Hematopoietic multipotent progenitor cell treated with erythropoietin and hydrocortisone succinate and interleukin-3 and kit ligand, for 6 days (in vitro differentiated cells): ENCODE measurements around the gene TMEM123.
"Not testable (repeated sequence)": the region's sequence is repeated elsewhere in the genome, so short reads cannot be mapped to it uniquely, and the experiment has no call there.

Source experiments
- DNase-seq: peaks from one replicate; pipeline ENCODE4 v3.0.0-alpha.2; 2015

TMEM123 gene

DNA sequence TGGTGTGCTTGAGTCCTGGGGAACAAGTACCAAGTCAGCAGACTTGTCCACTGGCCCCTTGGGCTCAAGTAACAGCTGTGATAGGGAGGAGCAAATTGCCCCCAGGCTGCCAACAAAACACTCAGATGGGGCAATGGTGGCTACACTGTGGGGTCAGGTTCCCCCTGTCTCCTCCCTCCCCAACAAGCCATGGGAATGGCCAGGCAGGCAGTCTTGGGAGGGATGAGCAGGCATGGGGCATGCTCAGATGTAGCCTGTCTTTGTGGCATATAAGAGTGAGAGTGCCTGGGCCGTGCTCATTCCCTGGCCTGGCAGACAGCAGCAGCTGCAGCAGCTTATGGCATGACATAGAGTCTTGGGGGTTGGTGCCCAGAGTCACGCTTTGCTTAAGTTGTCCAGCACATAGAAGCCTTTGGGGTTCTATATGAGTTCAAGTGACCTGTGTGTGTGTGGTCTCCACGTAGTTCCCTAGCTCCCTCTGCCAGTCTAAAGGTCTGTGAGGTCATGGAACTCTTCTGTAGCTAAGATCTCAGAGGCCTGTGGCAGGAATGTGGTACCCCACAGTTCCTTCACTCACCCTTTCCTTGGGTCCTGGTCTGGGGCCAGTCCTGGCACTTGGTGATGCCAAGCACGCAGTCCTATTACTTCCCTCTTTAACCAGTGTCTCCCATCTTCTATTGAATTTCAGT, 60.9 kb downstream of the TMEM123 start:
- DNase-seq = no peak

DNA sequence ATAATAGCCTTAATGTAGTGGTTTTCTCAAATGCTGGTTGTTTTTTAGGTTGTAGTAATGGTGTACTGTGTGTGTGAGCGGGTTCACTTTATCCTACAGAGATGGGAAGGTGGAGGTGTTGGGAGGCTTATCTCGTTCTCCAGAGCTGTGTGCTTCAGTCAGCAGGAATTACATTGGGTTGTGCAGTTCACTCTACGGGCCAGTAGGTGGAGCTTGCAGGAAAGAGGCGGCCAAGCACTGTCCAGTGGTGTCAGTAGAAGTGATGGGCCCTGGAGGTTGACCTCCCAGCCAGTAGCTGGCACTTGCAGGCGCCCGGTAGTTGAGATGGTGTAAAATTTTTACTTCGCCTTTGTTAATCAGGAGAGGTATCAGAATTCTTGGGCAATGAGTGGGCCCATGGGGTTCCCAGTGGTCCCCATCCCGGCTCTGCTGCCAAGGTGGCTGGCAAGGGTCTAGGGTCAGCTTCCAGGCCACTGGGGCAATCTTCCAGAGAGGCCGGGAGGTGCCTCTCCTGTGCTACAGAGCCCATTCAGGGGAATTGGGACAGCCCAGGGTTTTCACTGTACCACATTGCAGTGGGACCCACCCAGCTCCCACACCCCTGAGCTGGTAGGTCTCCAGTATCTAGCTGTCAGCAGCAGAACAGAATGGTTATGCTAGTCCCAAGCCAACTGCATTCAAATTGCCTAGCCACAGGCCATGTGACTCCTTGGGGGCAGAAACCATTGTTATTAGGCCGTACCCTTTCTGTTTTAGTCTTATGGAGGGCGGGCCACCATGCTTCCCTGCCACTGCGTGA, 61.7 kb downstream of the TMEM123 start:
- peak; percentile 84 for DNase-seq

DNA sequence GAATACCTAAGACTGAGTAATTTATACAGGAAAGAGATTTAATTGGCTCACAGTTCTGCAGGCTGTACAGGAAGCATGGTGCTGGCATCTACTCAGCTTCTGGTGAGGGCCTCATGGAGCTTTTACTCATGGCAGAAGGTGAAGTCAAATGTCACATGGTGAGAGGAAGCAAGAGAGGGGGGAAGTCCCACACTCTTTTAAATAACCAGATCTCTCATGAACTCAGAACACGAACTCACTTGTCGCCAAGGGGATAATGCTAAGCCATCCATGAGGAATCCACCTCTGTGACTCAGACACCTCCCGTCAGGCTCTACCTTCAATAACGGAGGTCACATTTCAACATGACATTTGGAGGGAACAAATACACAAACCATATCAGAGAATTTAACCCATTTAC, 63.3 kb downstream of the TMEM123 start:
- DNase-seq = no peak

DNA sequence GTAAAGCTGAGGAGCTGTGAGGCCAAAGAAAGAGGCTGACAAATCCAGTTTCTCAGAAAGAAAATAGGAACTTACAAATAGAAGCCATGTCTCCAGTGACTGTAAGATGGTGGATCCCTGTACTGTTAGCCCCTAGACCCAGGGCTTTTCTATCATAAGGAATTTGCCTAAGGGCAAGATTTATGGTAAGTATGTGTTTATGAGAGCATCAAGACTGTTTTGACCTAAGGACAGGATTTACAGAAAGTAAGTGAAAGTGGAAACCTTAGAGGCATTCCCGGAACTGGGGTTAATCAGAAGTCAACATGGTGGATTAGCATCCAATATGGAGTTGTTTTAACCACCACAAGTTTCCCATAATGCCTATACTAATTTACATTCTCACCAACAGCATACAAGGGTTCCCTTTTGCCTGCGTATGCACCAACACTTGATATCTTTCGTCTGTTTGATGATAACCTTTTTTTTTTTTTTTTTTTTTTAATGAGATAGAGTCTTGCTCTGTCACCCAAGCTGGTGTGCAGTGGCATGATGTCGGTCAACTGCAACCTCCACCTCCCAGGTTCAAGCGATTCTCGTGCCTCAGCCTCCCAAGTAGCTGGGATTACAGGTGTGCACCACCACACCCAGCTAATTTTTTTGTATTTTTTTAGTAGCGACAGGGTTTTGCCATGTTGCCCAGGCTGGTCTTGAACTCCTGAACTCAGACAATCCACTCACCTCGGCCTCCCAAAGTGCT, 65.4 kb downstream of the TMEM123 start:
- no peak for DNase-seq

DNA sequence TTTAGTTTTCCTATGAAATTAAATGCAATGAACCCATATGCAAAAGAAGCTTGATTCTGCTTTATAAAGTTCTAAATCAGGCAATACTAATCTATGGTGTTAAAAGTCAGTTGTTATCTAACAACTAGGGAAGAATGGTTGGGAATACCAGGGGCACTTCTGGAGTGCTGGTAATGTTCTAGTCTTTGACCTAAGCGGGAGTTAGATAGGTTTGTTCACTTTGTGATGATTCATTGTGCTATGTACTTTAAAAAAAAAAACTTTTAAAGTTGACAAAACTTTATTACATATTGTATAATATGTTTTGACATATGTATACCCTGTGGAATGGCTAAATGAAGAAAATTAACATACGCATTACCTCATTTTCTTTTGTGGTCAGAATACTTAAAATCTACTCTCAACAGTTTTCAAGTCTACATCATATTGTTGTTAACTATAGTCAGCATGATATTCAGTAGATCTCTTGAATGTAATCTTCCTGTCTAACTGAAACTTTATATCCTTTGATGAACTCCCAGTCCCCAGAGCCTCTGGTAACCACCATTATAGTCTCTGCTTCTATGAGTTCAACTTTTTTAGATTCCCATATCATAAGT, 66.3 kb downstream of the TMEM123 start:
- DNase-seq = peak; percentile 17

DNA sequence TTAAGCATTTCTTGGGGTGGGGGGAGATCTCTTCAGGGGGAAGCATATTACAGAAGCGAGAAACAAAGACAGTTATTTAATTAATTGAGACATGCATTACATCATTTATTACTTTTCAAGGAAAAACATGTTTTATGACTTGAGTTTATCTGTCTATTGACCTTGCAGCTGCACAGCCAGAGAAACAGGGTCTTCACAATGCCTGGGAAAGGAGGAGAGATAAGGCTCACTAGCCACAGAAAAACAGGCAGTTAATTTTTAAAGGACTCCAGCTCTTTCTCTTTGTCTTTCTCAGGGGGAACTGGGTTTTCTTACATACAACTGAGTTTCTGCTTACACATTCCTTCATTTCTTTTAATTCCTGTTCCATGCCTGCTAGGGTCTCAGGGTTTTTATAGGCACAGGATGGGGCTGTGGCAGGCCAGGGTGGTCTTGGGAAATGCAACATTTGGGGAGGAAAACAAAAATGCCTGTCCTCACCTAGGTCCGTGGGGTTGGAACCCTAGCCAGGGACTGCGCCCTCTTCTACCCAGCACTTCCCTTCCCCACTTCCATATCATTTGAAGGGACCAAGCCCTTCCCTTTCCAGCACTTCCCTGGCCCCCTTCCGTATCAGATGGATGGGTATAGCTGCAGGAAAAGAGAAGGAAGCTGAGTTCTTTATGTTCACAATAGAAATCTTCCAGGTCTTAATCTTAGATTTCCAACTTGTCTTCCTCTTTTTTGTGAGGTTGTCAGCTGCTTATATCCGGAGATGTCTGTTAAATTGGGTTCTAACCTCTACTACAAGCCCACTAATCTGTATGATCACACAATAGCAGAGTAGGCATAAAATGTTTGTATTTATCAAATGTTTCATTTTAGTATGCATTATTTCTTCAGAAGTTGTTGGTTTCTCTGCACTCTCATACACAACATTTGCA, 67.2 kb downstream of the TMEM123 start:
- DNase-seq = peak; percentile 34

DNA sequence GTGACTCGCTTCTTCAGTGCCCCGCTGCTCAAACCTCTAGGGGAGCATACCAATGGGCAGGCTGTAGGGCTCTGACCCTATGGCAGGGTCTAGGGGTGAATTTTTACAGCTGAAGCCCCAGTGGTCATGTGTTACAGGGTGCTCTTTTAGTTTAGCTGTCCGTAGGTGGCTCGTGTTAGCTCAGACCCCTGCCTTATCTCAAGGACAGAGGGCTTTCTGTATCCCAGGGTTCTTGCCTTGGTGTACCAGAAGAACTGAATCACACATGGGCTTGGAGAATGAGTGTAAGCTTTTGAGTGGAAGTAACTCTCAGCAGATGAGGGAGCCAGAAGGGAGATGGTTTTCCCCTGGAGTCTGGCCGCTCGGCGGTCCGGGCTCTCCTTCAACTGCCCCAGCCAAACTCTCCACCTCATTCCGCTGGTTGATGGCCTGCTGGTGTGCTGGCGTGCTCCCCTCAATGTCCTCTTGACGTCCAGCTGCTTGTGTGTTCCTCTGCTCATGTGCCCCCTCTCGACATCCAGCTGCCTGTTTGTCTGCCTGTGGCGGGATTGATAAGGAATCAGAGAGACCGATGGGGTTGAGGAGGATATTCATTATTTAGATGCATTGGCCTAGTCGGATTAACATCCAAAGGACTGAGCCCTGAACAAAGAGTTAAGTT, 68.0 kb downstream of the TMEM123 start:
- DNase-seq = peak; percentile 75

DNA sequence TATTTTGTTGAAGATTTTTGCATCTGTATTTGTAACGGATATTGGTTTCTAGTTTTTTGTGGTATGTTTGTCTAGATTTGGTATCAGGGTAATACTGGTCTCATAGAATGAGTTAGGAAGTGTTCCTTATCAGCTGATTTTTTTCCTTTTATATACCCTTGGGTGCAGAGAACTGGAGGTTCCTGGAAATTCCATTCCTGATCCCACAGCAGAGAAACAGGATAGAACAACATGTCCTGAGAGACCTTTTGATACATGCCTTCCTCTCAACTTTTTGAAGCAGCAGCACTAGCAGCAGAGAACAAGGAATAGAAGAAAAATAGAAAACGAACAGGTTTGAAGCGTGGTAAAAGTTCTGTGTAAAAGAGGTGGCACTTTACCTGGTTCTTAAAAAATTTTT, 68.7 kb downstream of the TMEM123 start:
- DNase-seq = no peak

DNA sequence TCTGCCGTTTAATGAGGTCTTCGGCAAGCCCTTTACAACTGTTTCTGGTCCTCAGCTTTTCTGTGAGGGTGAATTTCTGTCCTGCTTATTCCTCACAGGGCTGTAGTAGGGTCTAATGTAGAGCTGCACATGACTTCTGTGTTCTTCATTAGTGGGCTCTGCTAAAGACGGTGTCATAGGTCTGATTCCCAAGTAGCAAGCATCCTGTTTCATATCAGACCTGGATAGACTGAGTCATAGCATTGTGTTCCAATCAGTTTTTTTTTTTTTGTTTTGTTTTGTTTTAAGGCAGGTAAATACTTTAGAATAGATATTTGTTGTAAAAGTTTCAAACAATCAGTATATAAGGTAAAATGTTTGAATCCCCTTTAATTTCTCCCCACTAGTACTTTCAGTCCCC, 70.2 kb downstream of the TMEM123 start:
- no peak for DNase-seq

DNA sequence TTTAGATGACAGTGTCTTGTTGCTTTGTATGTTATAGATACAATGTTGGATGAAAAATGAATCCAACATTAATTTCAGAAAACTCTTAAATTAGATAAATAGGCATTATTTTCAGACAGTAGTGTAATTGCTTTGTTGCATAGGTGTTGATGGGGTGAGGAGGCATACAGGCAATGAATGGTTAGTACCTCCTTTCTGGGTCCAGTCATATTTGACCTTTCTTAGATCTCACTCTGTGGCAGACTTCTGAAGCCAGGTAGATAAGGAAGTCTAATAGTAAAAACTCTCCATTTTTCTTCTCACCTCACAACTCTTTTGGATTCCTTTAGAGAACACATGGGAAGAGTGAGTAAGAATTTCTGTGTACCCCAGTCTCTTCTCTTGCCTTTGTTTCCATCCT, 73.7 kb downstream of the TMEM123 start:
- no peak for DNase-seq

DNA sequence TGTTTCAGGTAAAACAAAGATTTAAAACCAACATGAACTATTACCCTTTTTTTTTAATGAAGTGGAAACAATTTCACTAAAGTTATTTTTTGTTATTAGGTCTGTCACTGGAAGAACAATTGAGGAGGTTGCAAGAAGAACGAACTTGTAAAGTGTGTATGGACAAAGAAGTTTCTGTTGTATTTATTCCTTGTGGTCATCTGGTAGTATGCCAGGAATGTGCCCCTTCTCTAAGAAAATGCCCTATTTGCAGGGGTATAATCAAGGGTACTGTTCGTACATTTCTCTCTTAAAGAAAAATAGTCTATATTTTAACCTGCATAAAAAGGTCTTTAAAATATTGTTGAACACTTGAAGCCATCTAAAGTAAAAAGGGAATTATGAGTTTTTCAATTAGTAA, 74.7 kb downstream of the TMEM123 start:
- no peak for DNase-seq

DNA sequence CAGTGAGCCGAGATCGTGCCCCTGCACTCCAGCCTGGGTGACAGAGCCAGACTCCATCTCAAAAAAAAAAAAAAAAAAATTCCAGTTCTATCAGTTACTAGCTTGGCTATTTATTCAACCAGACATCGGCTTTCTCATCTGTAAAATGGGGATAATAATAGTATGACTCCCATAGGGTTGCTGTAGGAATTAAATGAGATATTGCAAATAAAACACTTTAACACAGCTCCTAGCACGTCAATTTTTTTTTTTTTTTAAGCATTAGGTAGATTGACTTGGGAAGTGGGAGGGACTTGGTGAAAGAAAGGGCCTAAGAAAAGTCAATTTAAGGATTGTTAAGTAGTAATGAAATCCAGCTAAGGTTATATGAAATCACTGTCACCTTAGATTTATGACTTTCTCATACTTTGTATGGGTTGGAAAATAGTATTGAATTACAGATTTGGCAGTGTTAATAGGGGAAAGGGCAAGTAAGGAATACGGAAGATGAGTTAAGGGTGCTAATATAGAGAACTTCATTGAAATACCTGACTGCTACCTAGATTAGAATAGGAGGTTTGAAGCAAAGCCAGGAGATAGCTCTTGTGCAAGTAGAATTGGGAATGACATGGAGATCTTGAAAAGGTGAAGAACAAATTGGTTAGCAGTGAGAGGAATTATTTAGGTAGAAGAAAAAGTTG, 76.7 kb downstream of the TMEM123 start:
- no peak for DNase-seq

DNA sequence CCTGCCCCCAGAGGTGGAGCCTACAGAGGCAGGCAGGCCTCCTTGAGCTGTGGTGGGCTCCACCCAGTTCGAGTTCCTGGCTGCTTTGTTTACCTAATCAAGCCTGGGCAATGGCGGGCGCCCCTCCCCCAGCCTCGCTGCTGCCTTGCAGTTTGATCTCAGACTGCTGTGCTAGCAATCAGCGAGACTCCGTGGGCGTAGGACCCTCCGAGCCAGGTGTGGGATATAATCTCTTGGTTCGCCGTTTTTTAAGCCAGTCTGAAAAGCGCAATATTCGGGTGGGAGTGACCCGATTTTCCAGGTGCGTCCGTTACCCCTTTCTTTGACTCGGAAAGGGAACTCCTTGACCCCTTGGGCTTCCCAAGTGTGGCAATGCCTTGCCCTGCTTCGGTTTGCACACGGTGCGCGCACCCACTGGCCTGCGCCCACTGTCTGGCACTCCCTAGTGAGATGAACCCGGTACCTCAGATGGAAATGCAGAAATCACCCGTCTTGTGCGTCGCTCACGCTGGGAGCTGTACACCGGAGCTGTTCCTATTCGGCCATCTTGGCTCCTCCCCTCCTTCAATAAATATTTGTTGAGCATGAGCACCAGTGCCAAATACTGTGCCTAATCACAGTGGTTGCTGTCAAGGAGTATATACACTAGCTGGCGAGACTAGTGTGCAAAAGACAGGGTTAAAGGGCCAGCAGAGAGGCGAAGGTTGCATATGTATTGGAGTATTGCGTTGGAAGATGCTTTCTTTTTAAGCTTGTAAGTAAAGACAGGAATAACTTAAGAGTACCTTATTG, 77.7 kb downstream of the TMEM123 start:
- not testable (repeated sequence) for DNase-seq

DNA sequence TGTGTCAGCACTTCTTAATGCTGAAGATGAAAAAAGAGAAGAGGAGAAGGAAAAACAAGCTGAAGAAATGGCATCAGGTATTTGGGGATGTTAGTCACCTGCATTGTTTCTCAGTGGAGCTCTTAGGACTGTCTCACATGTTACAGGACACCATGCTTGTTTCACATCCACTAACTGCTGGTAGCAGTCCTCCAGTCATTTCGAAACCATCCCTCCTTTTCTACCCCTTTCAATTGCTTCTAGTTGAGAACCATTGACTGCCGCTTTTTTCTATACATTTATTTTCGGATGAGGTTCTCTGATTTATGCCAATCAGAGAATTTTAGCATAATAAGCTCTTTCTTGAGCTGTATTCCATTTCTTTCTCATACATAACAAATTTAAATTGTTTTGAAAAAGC, 84.1 kb downstream of the TMEM123 start:
- no peak for DNase-seq

DNA sequence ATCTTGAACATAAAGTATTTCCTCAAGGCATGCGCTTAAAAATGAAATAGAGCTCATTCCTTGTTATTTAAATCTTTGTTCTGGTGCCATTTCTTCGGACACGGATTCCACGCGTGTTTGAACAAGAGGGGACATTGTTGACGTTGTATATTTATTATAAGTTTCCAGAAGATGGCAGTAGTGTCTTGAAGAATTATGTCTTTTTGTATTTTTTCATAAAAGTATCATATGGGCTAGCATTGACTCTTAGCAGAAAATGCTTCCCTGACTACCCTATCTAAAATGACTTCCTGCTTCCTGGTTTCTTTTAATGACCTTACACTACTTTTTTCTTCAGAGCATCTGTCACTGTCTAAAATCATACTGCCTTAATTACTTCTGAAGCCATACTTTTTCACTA, 85.2 kb downstream of the TMEM123 start:
- peak; percentile 78 for DNase-seq

DNA sequence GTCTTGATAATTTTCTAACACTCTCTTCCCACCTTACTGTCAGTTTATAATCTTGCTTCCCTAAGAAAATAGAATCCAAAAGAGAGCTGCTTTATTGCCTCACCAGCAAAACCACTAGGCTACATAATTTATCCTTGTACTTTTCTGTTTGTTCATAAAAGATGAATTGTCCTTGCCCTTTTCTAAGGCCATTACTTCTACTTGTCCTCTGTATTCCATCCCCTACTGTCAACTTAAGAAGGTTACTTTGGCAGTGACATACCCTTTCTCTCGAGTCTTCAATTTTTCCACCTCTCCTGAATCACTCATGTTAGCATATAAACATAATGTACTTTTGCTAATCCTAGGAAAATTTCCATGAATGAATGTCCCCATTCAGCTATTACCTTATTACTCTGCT, 87.6 kb downstream of the TMEM123 start:
- DNase-seq = no peak

DNA sequence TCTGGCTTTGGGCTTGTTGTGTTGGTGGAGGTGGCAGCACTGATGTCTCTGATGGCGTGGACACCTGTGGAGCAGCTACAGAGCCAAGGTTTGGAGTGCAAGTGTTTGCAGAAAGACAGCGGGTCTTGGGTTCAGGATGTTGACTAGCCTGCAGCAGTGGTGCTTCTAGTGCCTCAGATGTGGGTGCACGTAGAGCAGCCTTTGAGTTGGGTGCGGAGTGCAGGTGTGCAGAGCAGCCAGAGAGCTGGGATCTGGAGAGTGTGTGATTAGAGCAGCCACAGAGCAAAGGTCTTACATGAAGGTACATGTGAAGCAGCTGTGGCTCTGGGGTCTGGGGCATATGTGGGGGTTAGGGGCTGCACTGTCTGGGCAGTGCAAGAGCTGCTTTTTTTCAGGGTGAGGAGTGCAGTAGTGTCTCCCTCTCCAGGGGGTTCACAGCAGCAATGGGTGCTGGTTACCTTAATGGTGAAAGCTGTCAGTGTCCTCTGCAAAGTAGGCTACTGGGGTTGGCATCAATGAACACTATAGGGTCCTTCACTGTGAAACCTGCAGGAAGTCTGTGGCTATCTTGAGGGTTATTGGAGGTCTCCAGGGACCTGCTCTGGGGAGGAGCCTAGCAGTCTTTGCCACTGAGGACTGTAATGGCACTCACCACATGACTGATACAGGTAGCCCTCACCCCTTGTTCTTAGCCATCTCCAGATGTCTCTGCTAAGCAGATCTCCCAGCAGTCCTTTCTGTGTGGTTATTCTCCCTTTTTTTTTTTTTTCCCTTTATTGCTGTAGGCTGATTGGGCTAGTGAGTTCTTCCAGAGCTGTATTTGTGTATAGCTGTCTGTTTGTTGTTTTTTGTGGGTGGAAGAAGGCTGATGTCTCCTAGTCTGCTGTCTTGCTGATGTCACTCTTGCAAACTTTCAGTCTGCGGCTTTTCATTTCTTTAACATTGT, 91.2 kb downstream of the TMEM123 start:
- no peak for DNase-seq

DNA sequence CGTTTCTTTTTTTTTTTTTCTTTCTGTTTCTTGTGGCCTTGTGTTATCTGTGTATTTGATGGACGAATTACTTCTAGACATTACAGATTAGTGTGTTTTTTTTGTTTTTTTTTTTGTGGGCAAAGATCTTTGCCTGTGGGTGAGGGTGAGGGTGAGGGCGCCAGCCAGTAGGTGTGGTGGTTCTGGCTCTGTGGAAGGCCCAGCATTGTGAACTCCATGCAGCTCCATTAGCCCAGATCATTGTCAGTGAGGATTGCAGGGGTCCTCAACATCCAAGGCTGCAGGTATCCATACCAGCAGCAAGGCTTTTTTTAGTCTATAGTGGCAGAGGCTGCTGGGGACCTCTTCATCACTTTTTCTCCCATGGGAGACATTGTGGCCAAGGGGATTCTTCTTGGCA, 91.9 kb downstream of the TMEM123 start:
- DNase-seq = no peak

DNA sequence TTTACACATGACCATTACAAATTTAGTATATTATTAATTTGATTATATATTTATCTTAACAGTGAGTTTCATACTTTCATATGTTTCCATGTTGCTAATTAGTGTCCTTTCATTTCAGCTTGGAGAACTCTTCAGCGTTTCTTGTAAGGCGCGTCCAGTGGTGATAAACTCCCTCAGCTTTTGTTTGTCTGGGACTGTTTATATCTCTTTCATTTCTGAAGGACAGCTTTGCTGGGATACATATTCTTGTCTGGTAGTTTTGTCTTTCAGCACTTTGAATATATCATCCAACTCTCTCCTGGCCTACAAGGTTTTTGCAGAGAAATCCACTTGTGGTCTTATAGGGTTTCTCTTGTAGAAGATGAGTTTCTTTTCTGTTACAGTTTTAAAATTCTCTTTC, 93.2 kb downstream of the TMEM123 start:
- no peak for DNase-seq
